Measurements from ENCODE around the gene NME4. TPM values are rescaled to one million over a fixed set of nuclear protein-coding genes. Genes with fewer than 3 reads are reported as not detected.

The NME4 gene
- total RNA-seq, 3 donors from 2014 or later (not counting 1 experiment from before 2014, with no cell fraction given), result 10.7 to 27.4 (median 25.4) TPM

- Mint-ChIP-seq H3K4me3 (peak overlapping the region; percentile 89), H3K27ac (peak overlapping the region; percentile 85 to 96), H3K36me3 (no peaks in the 10 kb centered on the region), H3K9me3 (no peaks in the 10 kb centered on the region), H3K4me1 (peaks cover 0 to 17% of the 10 kb centered on the region in 2 donors), H3K27me3 (ENCODE audit: low read depth in 2 of 2) (no peaks in the 10 kb centered on the region)
- Histone ChIP-seq H3K4me3 (ENCODE audit: low read length) (peak overlapping the region; percentile 11), H3K27me3 (ENCODE audit: control insufficient read depth, insufficient read depth, low read length) (no peaks in the 10 kb centered on the region), H3K36me3 (ENCODE audit: control insufficient read depth, insufficient read depth, low read length) (peaks cover 39% of the 10 kb centered on the region), H3K27ac (ENCODE audit: low read length) (peak overlapping the region; percentile 60), H3K9me3 (ENCODE audit: control insufficient read depth, insufficient read depth, low read length) (no peaks in the 10 kb centered on the region), H3K4me1 (ENCODE audit: control insufficient read depth, insufficient read depth, low read length) (peaks cover 19% of the 10 kb centered on the region)
- WGBS (ENCODE audit: insufficient coverage), result 71% methylated on average over 10 of the region's 10 CpGs
- TF ChIP-seq CTCF (IDR thresholded peaks at IDR 0.05), result no peak
- ATAC-seq (no peak), DNase-seq (no peak)
- intact Hi-C loops (cut with micrococcal nuclease), result no loop called here
Measured at GRCh38 chr16:370979-371514, 26.0 kb upstream of the NME4 start.

GRCh38 chr16:371515-372301 is 25.3 kb upstream of the NME4 start:
- ATAC-seq, result no peak
- no peak for TF ChIP-seq CTCF (IDR thresholded peaks at IDR 0.05)
- no peak overlapping the region for H3K27ac ChIP-seq (ENCODE audit: low read length)

GRCh38 chr16:372302-372983 is 24.6 kb upstream of the NME4 start:
- Histone ChIP-seq H3K4me1 (ENCODE audit: control insufficient read depth, insufficient read depth, low read length) (peaks cover 19% of the 10 kb centered on the region), H3K27ac (ENCODE audit: low read length) (no peak overlapping the region), H3K4me3 (ENCODE audit: low read length) (no peak overlapping the region), H3K36me3 (ENCODE audit: control insufficient read depth, insufficient read depth, low read length) (peaks cover 43% of the 10 kb centered on the region), H3K9me3 (ENCODE audit: control insufficient read depth, insufficient read depth, low read length) (no peaks in the 10 kb centered on the region), H3K27me3 (ENCODE audit: control insufficient read depth, insufficient read depth, low read length) (no peaks in the 10 kb centered on the region)
- Mint-ChIP-seq H3K27me3 (ENCODE audit: low read depth in 2 of 2) (no peaks in the 10 kb centered on the region), H3K27ac (no peak overlapping the region), H3K9me3 (no peaks in the 10 kb centered on the region), H3K4me1 (peaks cover 0 to 17% of the 10 kb centered on the region in 2 donors), H3K36me3 (no peaks in the 10 kb centered on the region), H3K4me3 (no peak overlapping the region)
- intact Hi-C loops (cut with micrococcal nuclease), result no loop called here
- ATAC-seq (no peak), DNase-seq (no peak)
- no peak for TF ChIP-seq CTCF (IDR thresholded peaks at IDR 0.05)
- WGBS (ENCODE audit: insufficient coverage), result 95% methylated on average over 19 of the region's 19 CpGs

More at GRCh38 chr16:371515-372301, 25.3 kb upstream of the NME4 start:
- H3K4me1 Mint-ChIP-seq, result peaks cover 0 to 17% of the 10 kb centered on the region in 2 donors
- DNase-seq, result no peak
- no peaks in the 10 kb centered on the region for H3K36me3 Mint-ChIP-seq
- H3K4me1 ChIP-seq (ENCODE audit: control insufficient read depth, insufficient read depth, low read length), result peaks cover 19% of the 10 kb centered on the region
- intact Hi-C loops (cut with micrococcal nuclease), result no loop called here
- H3K27me3 Mint-ChIP-seq (ENCODE audit: low read depth in 2 of 2), result no peaks in the 10 kb centered on the region
- peak overlapping the region; percentile 55 for H3K4me3 Mint-ChIP-seq
- no peak overlapping the region for H3K27ac Mint-ChIP-seq
- no peaks in the 10 kb centered on the region for H3K9me3 Mint-ChIP-seq
- no peak overlapping the region for H3K4me3 ChIP-seq (ENCODE audit: low read length)
- 93% methylated on average over 31 of the region's 31 CpGs for WGBS (ENCODE audit: insufficient coverage)
- no peaks in the 10 kb centered on the region for H3K27me3 ChIP-seq (ENCODE audit: control insufficient read depth, insufficient read depth, low read length)
- H3K9me3 ChIP-seq (ENCODE audit: control insufficient read depth, insufficient read depth, low read length), result no peaks in the 10 kb centered on the region
- H3K36me3 ChIP-seq (ENCODE audit: control insufficient read depth, insufficient read depth, low read length), result peaks cover 44% of the 10 kb centered on the region

Measured in natural killer cell (primary cell).